Left colon (tissue), 2 donors: ENCODE measurements around the gene LMLN. TPM values are rescaled to one million over a fixed set of nuclear protein-coding genes. Genes with fewer than 3 reads are reported as not detected.
"Not testable (repeated sequence)": the region's sequence is repeated elsewhere in the genome, so short reads cannot be mapped to it uniquely, and the experiment has no call there.

Source experiments
- ATAC-seq: fragments of 200-7000 bp; cut with Tn5 transposase; one replicate; pipeline ENCODE4 v1.9.1; 2020; ENCODE audit warnings: mild to moderate bottlenecking, moderate library complexity
- DNase-seq, 2 donors: peaks; one replicate each; pipeline ENCODE4 v3.0.0-alpha.2; 2020
- intact Hi-C, 2 donors: fragments of 100-400 bp; cut with DNase I in 1 of 2; cut with micrococcal nuclease in 1 of 2; formaldehyde crosslinking; loops; one replicate each; pipeline versions ENCODE4 v1.11.2 to v1.14.0; 2022; cut with DNase I, micrococcal nuclease
- total RNA-seq, 2 donors: library from RNA; stranded (reverse); fragmentation: NEBNext Ultra II Directional; extraction: Animal tissue kit (Norgen Biotek cat#: 25700); gene quantifications; one replicate each; pipeline ENCODE4 v1.2.1, GENCODE V29; 2021
- donor health status: DM: no; HTN: no; CAD: no.
- donor health status: DM: yes; HTN: yes; CAD: no.

The LMLN gene
- total RNA-seq, 2 donors from 2014 or later: 5.4 TPM

- intact Hi-C loops: no loop called here
- DNase-seq (no peak), ATAC-seq (no peak)
These were observed 102.0 kb downstream of the LMLN start for GRCh38 chr3:198062068-198062465.

GRCh38 chr3:198064420-198064819, 104.4 kb downstream of the LMLN start:
- DNase-seq (no peak), ATAC-seq (no peak)
- intact Hi-C loops: no loop called here

GRCh38 chr3:198065897-198066296, 105.9 kb downstream of the LMLN start:
- DNase-seq: no peak
- intact Hi-C loops: no loop called here

GRCh38 chr3:198067416-198067815, 107.4 kb downstream of the LMLN start:
- DNase-seq (no peak), ATAC-seq (no peak)
- intact Hi-C loops: no loop called here

More at GRCh38 chr3:198065897-198066296, 105.9 kb downstream of the LMLN start:
- no peak for ATAC-seq

GRCh38 chr3:198070871-198071270, 110.9 kb downstream of the LMLN start:
- DNase-seq (no peak), ATAC-seq (no peak)
- intact Hi-C loops: no loop called here

- no peak for ATAC-seq
- intact Hi-C loops: no loop called here
- no peak for DNase-seq
These were observed 111.7 kb downstream of the LMLN start for GRCh38 chr3:198071602-198072287.

GRCh38 chr3:198076722-198077308, 116.8 kb downstream of the LMLN start:
- DNase-seq (no peak), ATAC-seq (no peak)
- intact Hi-C loops: no loop called here

- intact Hi-C loops: no loop called here
- ATAC-seq: peak; percentile 16
- no peak for DNase-seq
These were observed 119.9 kb downstream of the LMLN start for GRCh38 chr3:198079771-198080520.

GRCh38 chr3:198080521-198081384, 120.7 kb downstream of the LMLN start:
- DNase-seq (peak; percentile 48 to 81), ATAC-seq (peak; percentile 98)
- intact Hi-C loops: no loop called here

GRCh38 chr3:198081421-198081844, 121.4 kb downstream of the LMLN start:
- intact Hi-C loops: no loop called here
- ATAC-seq (no peak), DNase-seq (no peak)

GRCh38 chr3:198082226-198082625, 122.2 kb downstream of the LMLN start:
- DNase-seq, intact Hi-C loops, ATAC-seq: not testable (repeated sequence)

GRCh38 chr3:198088421-198088955, 128.5 kb downstream of the LMLN start:
- intact Hi-C loops: no loop called here
- ATAC-seq (no peak), DNase-seq (no peak)

GRCh38 chr3:198090795-198091332, 130.8 kb downstream of the LMLN start:
- DNase-seq (no peak), ATAC-seq (no peak)
- intact Hi-C loops: no loop called here

- ATAC-seq (no peak), DNase-seq (no peak)
- intact Hi-C loops: no loop called here
These were observed 132.3 kb downstream of the LMLN start for GRCh38 chr3:198092276-198092675.

GRCh38 chr3:198093112-198093679, 133.2 kb downstream of the LMLN start:
- no peak for DNase-seq

More at GRCh38 chr3:198093112-198093679, 133.2 kb downstream of the LMLN start:
- intact Hi-C loops: no loop called here
- ATAC-seq: no peak
